Neutrophil (primary cell): ENCODE data around the gene NDP.

Experiments
- H3K27ac ChIP-seq: fragments of 200-600 bp; sonication (generic); 2 replicates; pipeline ENCODE4 v1.5.1; 2016; ENCODE audit warnings: mild to moderate bottlenecking, moderate library complexity
- H3K27me3 ChIP-seq: fragments of 200-600 bp; sonication (generic); 2 replicates; pipeline ENCODE4 v1.6.0; 2016; ENCODE audit warnings: mild to moderate bottlenecking
- H3K36me3 ChIP-seq: fragments of 200-600 bp; sonication (generic); 2 replicates; pipeline ENCODE4 v1.5.1; 2017
- H3K4me1 ChIP-seq, 2 experiments: fragments of 200-600 bp in 1 of 2; sonication (generic) in 1 of 2; 1 replicate in 1 of 2; 2 replicates in 1 of 2; pipeline versions ENCODE4 v1.5.1 to v1.6.1; 2013 to 2016; ENCODE audit warnings: low read depth in 1 of 2, low read length in 1 of 2, mild to moderate bottlenecking in 1 of 2, moderate library complexity in 1 of 2; ENCODE audit not compliant: control insufficient read depth in 1 of 2, insufficient read depth in 1 of 2
- H3K4me3 ChIP-seq, 2 experiments: fragments of 200-600 bp in 1 of 2; sonication (generic) in 1 of 2; 1 replicate in 1 of 2; 2 replicates in 1 of 2; pipeline ENCODE4 v1.5.1; 2013 to 2016; ENCODE audit warnings: low read depth in 1 of 2, low read length in 1 of 2, mild to moderate bottlenecking in 1 of 2, moderate library complexity in 1 of 2
- H3K9me3 ChIP-seq: fragments of 200-600 bp; sonication (generic); 2 replicates; pipeline ENCODE4 v1.5.1; 2016
- CTCF ChIP-seq: fragments of 200-600 bp; sonication (generic); IDR thresholded peaks from 2 replicates; pipeline ENCODE4 v1.5.1; 2016; ENCODE audit warnings: antibody characterized with exemption

Gene NDP

GRCh38 chrX:43971966-43972961 is 926 bp downstream of the NDP start:
- Histone ChIP-seq H3K4me3 (no peak overlapping the region), H3K4me1 (peaks cover 0 to 3% of the 10 kb centered on the region in 2 experiments), H3K9me3 (no peaks in the 10 kb centered on the region), H3K36me3 (no peaks in the 10 kb centered on the region), H3K27ac (no peak overlapping the region), H3K27me3 (peaks cover 44% of the 10 kb centered on the region)
- TF ChIP-seq CTCF: no peak

- peaks cover 0 to 3% of the 10 kb centered on the region in 2 experiments for H3K4me1 ChIP-seq
- H3K4me3 ChIP-seq: no peak overlapping the region
- no peaks in the 10 kb centered on the region for H3K36me3 ChIP-seq
- TF ChIP-seq CTCF: no peak
- no peak overlapping the region for H3K27ac ChIP-seq
- H3K27me3 ChIP-seq: peaks cover 40% of the 10 kb centered on the region
- no peaks in the 10 kb centered on the region for H3K9me3 ChIP-seq
Measured at GRCh38 chrX:43970528-43970927, 2.7 kb downstream of the NDP start.

GRCh38 chrX:43969504-43970501 is 3.4 kb downstream of the NDP start:
- Histone ChIP-seq H3K27me3 (peaks cover 33% of the 10 kb centered on the region), H3K4me1 (peaks cover 0 to 3% of the 10 kb centered on the region in 2 experiments), H3K4me3 (no peak overlapping the region), H3K27ac (no peak overlapping the region), H3K36me3 (no peaks in the 10 kb centered on the region), H3K9me3 (no peaks in the 10 kb centered on the region)
- no peak for TF ChIP-seq CTCF

- Histone ChIP-seq H3K9me3 (no peaks in the 10 kb centered on the region), H3K27ac (no peak overlapping the region), H3K36me3 (no peaks in the 10 kb centered on the region), H3K4me1 (peaks cover 0 to 2% of the 10 kb centered on the region in 2 experiments), H3K27me3 (peaks cover 18% of the 10 kb centered on the region), H3K4me3 (no peak overlapping the region)
- TF ChIP-seq CTCF: no peak
Measured at GRCh38 chrX:43968359-43968781, 4.8 kb downstream of the NDP start.

- Histone ChIP-seq H3K4me3 (no peak overlapping the region), H3K27ac (no peak overlapping the region), H3K36me3 (no peaks in the 10 kb centered on the region), H3K4me1 (no peaks in the 10 kb centered on the region), H3K9me3 (no peaks in the 10 kb centered on the region), H3K27me3 (no peaks in the 10 kb centered on the region)
- no peak for TF ChIP-seq CTCF
Measured at GRCh38 chrX:43964936-43965335, 8.3 kb downstream of the NDP start.
